HG03139 (cell line): ENCODE measurements around the gene PPP1R12A.
"Not testable (repeated sequence)": the region's sequence is repeated elsewhere in the genome, so short reads cannot be mapped to it uniquely, and the experiment has no call there.

Experiments used
- ATAC-seq: cut with Tn5 transposase; IDR thresholded peaks from one replicate; pipeline ENCODE4 v1.9.1; 2021; ENCODE audit not compliant: unreplicated experiment

Gene PPP1R12A

DNA sequence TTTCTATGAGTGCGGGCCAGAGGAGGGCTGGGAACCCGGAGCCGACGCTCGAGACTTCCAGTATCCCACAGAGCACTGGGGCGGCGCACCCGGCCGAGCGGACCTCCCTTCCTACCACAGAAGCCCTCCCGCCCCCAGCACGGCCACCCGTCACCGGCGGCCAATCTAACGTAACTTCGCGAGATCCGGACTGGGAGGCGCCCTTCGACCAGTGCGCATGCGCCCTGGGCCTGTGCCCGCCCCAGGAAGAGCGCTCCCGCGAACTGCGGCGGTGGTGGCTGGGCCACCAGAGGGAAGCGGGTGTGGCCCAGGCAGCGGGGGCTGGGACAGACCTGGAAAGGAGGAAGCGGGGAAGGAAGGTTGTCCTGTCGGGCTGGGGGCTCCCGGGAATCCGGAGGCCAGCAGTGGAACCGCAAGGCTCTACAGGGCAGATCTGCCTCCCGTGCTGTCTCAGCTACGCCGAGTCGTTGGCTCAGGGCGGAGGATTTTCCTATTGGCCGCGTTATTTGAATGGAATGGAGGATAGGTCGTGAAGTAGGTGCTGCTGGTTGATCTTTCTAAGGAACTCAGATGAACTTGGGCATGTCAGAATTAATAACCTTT, at the start of gene PPP1R12A:
Gene PPP1R12A (minus strand): TSS at position 77 of the 603 bp plus-strand sequence. CDS start 166 bp downstream, outside the sequence.
- ATAC-seq: peak; percentile 84

DNA sequence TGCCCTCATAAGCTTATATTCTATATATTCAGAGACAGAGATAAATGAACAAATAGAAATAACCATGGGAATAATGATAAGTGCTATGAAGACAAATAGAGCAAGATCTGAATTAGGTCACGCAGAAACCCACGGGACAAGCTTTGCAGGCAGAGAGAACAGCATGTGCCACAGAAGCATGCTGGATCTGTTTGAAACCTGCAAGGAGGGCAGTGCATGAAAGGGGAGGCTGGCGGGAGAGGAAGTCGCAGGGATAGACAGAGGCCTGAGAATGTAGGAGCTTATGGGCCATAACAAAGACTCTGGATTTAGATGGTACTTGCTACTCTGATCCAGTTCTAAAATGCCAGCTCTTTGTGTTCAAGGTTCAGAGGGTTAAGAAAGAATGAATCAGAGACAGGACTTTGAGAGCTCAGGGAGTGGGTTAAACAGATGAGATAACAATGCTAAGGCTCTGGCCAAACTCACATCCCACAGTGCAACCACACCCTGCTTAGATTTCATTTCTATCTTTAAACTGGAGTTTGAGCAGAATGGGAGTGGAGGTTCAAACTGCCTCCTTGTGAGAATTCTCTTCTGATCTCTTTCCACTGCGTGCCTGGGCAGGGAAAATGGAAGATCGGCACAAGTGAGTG, 49.2 kb upstream of the PPP1R12A start:
- ATAC-seq: no peak

DNA sequence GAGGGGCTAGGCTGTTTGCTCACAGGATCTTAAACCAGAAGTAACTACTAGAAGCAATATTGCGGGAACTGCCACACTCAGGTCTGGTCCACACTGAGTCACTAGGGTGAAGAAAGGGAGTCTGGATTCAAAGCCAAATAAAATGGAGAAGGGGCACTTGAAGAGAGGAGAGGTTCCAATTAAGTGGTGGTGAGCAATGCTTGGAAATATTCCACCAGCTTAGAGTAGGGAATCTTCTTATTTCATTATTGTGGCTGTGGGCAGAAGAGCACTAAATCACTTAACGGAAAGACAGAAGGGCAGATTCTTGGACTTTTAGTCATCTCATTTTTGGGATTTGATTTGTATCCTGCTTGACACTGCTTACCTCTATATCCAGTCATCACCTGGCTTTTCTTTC, 48.6 kb upstream of the PPP1R12A start:
- no peak for ATAC-seq

DNA sequence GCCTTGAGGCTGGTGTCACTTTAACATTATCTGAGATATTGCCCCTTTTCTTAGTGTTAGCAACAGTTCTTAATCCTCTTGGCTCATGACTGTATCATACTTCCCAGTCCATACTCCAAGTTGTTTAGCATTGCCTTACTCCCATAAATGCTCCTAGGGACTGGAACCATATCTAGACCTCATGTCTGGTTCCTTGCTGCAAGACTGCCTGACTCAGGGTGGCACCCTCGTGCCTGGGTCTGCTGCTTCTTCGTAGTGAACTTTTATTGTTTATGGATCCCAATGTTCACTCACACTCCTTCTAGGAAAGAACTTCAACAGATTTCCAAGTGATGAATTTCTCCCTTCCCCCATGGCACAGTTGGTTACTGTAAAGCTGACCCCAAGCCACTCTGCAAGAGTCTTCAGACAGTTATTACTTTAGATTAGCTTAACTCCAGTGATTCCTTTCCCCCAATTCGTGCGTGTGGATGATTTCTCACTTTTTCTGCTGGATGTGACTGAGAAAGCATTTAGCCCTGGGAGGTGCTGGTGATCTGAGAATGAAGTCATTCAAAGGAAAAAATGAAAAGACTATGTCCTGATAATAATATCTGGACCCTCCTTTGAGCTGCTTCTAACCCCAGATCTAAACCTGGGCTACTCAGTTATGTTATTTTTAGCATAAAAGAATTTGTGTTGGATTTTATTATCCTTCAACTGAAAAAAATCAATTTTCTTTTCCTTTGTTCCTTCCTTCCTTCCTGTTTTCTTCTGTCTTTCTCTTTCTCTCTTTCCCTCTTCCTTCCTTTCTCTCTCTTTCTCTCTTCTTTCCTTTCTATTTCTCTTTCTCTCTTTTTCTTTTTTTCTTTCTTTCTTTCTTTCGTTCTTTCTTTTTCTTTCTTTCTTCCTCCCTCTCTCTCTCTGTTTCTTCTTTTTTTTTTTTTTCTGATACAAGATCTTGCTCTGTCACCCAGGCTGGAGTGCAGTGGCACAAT, 47.5 kb upstream of the PPP1R12A start:
- no peak for ATAC-seq

DNA sequence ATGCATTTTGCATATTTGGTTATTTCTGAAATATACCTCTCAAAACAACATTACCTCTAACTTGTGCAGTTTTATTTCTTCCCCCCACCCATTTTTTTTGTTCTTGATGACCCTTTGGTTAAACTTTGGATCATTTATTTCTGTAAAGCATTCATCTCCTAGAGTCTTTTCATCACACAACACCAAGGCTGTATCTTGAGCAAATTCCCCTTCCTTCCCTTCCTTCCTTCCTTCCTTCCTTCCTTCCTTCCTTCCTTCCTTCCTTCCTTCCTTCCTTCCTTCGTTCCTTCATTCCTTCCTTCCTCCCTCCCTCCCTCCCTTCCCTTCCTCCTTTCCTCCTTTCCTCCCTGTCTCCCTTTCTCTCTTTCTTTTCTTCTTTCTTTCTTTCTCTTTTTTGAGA, 43.8 kb upstream of the PPP1R12A start:
- no peak for ATAC-seq

DNA sequence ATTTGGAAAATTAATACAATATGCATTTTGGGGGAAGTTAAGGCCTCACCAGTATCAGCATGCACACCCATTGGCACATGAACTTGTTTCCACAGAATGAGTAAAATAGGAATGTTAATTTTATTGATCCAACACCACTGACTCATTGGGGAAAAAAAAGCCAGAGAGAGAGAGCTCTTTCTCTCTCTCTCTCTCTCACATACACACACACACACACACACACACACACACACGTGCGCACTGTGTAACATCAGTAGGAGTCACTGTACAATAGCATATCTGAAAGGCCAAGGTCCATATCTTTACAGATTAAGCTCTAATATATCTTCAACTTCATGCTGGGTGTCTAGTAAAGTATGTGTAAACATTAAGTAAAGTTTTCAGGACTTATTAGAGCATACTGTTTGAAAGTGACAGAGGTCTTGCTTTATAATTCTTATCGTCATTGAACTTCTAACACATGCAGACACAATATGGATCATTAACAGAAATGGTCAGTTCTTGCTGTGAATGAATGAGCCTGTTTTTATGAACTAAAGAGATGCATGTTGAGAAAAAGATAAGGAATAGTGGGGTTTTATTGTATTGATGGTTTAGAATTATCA, 43.1 kb upstream of the PPP1R12A start:
- ATAC-seq: not testable (repeated sequence)

DNA sequence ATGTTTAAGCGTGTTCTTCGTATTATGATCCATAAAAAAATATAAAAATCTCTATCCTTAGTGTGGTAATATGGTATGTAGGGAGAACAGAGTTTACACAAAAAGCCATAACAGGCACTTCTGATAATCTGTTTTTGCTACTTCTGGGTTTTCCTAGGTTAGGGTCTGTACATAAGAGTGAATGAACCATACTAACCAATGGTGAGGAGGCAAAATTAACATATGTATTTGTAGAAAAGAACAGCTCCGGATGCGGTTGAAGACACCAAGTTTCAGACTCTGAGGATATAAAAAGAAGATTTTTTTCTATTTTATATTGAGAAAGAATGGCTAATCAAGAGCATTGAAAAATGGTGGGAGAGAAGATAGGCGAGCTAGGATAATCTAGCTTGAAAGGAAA, 40.2 kb upstream of the PPP1R12A start:
- no peak for ATAC-seq

DNA sequence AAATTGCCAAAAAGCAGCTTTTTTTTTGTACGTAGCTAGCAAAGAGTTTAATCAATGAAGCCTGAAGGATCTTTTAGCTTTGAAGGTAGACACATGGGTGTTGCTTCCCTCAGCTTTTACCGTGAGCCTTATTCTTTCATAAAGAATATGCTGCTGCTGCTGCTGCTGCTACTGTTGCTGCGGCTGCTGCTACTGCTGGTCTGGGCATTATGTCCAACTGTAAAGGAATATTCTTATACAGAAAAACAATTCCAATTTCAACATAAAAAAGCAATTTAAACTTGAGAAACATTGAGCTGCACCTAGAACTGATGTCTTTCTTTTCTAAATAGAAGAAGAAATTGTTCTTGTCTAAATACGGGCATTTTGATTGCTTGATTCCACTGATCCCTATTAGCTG, 38.9 kb upstream of the PPP1R12A start:
- no peak for ATAC-seq

DNA sequence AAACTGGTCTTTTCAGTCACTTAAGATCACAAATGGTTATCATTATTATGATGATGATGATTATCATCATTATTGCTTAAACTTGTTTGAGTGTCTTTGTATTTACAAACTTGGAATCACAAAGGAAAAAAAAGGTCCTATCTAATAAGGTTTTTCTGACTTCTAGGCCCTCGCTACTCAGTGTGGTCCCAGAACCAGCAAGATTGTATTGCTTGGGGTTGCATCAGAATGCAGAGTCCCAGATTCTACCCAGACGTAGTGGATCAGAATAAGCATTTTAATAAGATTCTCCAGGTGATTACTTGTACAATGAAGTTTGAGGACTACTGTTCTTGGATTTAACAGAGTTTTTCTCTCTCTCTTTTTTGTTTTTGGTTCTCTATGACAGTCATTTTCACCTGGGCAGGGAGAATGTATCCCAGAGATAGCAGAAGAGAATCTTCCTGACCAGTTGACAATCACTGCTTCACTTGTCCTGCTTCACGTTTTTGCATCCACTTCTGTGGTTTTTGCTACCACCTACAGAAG, 29.3 kb upstream of the PPP1R12A start:
- no peak for ATAC-seq

DNA sequence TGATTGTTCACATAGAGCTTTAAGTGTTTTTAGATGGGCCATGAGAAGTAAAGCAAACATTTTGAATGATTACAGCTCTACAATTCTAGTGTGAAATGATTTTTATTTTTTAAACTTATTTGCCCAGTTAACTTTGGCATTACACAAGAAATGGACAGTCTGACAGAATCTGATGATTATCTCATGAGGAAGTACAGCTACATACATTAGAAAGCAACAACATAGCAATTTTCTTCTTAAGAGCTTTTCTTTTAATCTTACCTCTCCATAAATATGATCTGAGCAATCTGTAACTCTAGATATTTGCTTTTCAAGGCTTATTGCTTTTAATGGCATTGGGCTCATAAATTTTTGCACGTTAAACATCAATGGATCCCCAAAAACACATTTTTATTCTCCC, 26.5 kb upstream of the PPP1R12A start:
- ATAC-seq: no peak

DNA sequence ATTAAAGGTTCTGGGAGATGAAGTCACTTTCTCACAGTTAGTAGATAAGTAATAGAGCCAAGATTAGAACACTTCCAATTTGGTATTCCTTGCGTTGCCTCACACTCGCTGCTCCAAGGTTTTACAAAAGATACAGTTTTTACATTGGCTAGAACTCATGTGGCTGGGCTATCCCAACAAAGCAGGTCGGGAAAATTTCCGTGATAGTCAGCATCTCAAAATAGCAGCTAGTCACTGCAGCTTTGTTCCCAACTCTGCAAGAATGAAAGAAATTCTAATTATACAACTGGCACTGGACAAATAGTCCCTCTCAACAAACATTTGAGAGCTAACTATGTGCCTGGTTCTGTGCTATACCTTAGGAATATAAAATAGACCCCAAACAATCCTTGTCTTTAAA, 24.6 kb upstream of the PPP1R12A start:
- no peak for ATAC-seq

DNA sequence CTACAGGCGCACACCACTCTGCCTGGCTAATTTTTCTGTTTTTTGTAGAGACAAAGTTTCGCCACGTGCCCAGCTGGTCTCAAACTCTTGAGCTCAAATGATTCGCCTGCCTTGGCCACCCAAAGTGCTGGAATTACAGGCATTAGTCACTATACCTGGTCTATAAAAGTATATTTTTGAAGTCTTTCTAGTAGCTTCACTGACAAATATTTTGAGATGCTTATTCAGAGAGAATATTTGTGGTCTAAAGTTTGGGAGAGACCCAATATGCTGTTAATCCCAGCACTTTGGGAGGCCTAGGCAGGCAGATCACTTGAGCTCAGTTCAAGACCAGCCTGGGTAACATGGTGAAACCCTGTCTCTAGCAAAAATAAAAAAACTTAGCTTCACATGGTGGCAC, 22.0 kb upstream of the PPP1R12A start:
- no peak for ATAC-seq

DNA sequence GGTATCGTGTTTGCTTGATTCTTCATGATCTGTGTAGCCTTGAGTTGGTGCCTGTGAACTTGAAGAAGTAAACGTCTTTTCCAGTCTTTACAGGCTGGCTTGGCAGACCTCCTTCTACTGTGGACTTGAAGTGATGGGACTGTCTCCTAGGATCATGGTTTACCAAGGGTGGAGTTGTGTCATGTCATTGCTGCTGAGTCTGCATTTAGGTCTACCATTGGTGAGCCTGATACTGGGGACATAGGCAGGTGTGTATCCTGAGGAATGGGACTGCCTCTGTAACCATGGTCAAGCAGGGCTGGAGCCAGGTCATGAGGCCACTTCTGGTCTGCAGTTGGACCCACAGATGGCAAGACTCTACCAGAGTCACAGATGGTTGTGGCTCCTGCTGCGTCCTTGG, 20.7 kb upstream of the PPP1R12A start:
- ATAC-seq: no peak

DNA sequence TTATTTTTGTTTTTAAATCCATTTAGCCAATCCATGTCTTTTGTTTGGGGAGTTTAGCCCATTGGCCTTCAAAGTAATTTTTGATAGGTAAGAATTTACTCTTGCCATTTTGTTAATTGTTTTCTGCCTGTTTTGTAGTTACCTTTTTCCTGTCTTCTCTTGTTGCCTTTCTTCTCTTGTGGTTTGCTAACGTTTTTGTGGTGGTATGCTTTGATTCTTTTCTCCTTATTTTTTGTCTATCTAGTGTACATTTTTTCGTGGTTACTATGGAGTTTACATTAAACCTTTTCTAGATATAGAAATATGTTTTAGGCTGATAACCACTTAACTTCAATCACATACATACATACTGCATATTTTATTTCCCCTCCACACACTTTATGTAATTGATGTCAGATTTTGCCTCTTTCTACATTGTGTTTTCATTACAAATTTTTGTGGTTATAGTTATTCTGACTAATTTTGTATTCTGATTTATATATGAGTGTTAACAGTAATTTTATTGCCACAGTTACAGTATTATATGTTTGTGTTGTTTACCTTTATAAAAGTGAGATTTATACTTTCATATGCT, 19.2 kb upstream of the PPP1R12A start:
- ATAC-seq: no peak

DNA sequence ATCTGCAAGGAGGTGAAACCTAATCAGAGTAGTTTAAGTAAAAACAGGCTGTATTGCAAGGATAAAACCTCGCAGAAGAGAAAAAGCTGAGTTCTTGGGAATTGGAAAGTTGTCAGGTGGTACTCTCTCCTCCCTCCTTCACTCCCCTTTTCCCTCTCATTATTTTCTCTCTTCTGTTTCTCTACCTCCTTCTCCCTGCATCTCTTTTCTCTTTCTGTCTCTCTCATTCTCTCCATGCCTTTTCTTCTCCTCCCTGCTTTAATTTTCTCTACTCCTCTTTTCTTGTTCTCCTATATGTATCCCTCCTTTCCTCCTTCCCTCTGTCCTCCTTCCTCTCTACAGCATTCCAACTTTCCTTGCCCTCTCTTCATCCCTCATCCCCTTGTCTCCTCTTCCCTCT, 14.2 kb upstream of the PPP1R12A start:
- no peak for ATAC-seq

DNA sequence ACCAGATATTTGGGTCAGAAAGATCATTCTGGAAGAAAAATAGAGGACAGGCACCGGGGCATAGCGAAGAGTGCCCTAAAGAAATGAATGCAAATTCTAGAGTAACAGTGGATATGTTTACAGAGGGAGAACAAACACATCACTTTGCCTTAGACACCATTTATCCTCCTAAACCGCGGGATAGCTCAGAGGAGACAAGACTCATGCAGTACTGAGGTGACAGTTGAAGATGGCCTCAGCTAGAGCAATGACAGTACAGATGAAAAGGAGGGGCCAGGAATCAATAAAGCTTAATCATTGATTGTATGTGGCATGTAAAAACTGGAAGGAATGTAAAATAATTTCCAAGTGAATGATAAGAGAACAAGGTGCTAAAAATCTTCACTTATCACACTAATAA, 10.5 kb upstream of the PPP1R12A start:
- ATAC-seq: no peak

DNA sequence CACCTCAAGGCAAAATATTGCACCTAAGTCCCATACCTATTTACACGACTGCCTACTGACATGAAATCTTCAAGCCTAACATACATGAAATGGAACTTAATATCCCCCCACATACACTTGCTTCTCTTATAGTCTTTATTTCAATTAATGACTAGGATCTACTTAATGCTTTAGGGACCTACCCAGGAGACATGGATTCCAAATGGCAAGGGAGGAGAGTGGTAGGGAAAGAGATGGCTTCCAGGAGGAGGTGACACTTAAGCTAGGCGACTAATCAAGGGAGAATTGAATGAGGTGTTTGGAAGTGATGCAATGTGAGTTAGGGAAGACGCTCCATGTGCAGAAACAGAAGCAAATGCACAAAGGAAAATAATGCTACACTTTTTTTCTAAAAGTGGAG, 9.7 kb upstream of the PPP1R12A start:
- no peak for ATAC-seq

DNA sequence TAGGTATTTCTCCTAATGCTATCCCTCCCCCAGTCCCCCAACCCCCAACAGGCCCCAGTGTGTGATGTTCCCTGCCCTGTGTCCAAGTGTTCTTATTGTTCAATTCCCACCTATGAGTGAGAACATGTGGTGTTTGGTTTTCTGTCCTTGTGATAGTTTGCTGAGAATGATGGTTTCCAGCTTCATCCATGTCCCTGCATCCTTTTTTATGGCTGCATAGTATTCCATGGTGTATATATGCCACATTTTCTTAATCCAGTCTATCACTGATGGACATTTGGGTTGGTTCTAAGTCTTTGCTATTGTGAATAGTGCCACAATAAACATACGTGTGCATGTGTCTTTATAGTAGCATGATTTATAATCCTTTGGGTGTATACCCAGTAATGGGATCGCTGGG, 7.9 kb upstream of the PPP1R12A start:
- not testable (repeated sequence) for ATAC-seq

DNA sequence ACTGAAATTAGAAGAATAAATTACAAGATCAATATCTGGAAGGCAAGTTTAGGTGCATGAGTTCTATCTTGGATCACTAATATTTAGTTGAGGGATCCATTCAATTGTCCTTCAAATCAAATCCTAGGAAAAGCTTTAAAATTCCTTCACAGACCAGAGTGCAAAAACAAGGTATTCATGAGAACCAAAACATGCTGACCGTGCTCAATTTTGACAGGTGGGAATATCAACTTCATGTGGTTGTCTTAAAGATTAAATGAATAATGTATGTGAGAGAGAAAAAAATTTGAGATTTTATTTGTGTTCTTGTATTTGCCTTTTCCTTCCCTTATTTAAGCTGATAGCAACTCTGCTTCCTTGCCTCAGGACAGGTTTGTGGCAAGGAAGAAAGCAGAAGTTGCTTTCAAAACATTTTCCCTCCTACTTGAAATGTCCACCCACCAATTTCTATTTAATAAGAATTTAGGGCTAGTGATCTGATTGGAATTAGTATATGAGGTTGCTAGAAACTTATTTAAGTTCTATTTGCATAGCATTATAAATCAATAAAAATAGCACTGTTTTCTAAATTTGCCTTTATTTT, 4.9 kb upstream of the PPP1R12A start:
- no peak for ATAC-seq

DNA sequence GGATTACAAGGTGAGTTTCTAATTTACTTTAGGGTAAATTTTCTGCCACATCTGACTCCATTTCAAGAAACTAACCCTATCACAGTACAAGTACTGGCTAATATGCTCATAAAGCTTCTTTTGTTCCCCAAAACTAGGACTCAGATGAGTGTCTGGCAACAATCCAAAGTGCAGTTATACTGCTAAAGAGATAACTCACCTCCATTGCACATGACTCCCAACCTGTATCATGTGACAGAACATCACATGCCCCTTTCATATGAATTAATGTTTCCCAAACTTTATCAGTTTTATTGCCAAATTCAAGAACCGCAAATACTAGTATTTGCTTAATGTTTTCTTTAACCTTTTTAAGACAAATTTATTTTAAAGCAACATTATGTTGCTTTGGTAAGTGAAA, 3.9 kb upstream of the PPP1R12A start:
- no peak for ATAC-seq

DNA sequence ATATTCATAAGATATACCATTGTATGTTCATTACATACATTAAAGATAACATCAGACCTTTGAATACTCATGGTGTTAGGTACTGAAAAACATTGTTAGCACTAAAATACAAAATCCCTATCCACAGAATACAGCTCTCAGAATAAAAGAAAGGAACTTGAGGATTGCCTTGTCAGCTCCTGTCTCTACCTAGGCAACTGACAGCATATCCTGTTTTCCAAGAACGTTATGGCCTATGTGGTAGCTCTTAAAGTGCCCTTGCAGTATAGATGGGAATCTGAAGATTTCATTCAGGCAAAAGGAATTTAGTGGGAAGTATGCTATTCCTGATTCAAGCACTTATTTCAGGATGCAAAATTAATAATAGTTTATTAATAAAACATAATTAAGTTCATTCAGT, 1.8 kb upstream of the PPP1R12A start:
- no peak for ATAC-seq
